NCI-H1694 (cell line): ENCODE measurements around the gene LRFN2.

ENCODE experiments used
- DNase-seq: peaks from one replicate; lab custom pipeline; 2025; lab: John Stamatoyannopoulos, UW

LRFN2 gene

GRCh38 chr6:40349123-40349900 is 237.9 kb downstream of the LRFN2 start:
- DNase-seq = peak; percentile 89

- DNase-seq = no peak
Measured at GRCh38 chr6:40348591-40348990, 238.6 kb downstream of the LRFN2 start.

GRCh38 chr6:40347571-40348011 is 239.6 kb downstream of the LRFN2 start:
- no peak for DNase-seq

GRCh38 chr6:40346246-40346645 is 240.9 kb downstream of the LRFN2 start:
- no peak for DNase-seq

GRCh38 chr6:40344566-40345167 is 242.5 kb downstream of the LRFN2 start:
- no peak for DNase-seq

GRCh38 chr6:40343877-40344565 is 243.1 kb downstream of the LRFN2 start:
- DNase-seq = no peak

GRCh38 chr6:40343318-40343876 is 243.8 kb downstream of the LRFN2 start:
- no peak for DNase-seq

- DNase-seq = no peak
Measured at GRCh38 chr6:40342723-40343122, 244.4 kb downstream of the LRFN2 start.

- DNase-seq = no peak
Measured at GRCh38 chr6:40341726-40342125, 245.4 kb downstream of the LRFN2 start.
